CD4-positive, alpha-beta T cell treated with Interleukin-15 for 1 hour (primary cell): ENCODE data around the gene HELLS.
"Not testable (repeated sequence)": the region's sequence is repeated elsewhere in the genome, so short reads cannot be mapped to it uniquely, and the experiment has no call there.

Experiments used
- DNase-seq: peaks from one replicate; pipeline ENCODE4 v3.0.0-alpha.2; 2020

Gene HELLS

GRCh38 chr10:94545391-94546048 is at the start of gene HELLS:
Gene HELLS (plus strand): TSS chr10:94545788. CDS start chr10:94545922, 134 bp downstream.
- peak; percentile 70 for DNase-seq

- no peak for DNase-seq
Measured at GRCh38 chr10:94496010-94496409, 49.6 kb upstream of the HELLS start.

- no peak for DNase-seq
Measured at GRCh38 chr10:94496646-94497045, 48.9 kb upstream of the HELLS start.

- no peak for DNase-seq
Measured at GRCh38 chr10:94500063-94500462, 45.5 kb upstream of the HELLS start.

- no peak for DNase-seq
Measured at GRCh38 chr10:94521276-94522250, 24.0 kb upstream of the HELLS start.

- DNase-seq: no peak
Measured at GRCh38 chr10:94524146-94524545, 21.4 kb upstream of the HELLS start.

GRCh38 chr10:94524711-94525110 is 20.9 kb upstream of the HELLS start:
- DNase-seq: no peak

- DNase-seq: not testable (repeated sequence)
Measured at GRCh38 chr10:94531550-94531949, 14.0 kb upstream of the HELLS start.

GRCh38 chr10:94533027-94533426 is 12.6 kb upstream of the HELLS start:
- no peak for DNase-seq

- DNase-seq: not testable (repeated sequence)
Measured at GRCh38 chr10:94542282-94542681, 3.3 kb upstream of the HELLS start.

- no peak for DNase-seq
Measured at GRCh38 chr10:94546049-94546900, 687 bp downstream of the HELLS start.

GRCh38 chr10:94546901-94547185 is 1.3 kb downstream of the HELLS start:
- DNase-seq: no peak

- no peak for DNase-seq
Measured at GRCh38 chr10:94549221-94549620, 3.6 kb downstream of the HELLS start.

- not testable (repeated sequence) for DNase-seq
Measured at GRCh38 chr10:94567714-94568307, 22.2 kb downstream of the HELLS start.

GRCh38 chr10:94571081-94571480 is 25.5 kb downstream of the HELLS start:
- no peak for DNase-seq

GRCh38 chr10:94571528-94571927 is 25.9 kb downstream of the HELLS start:
- DNase-seq: no peak

- no peak for DNase-seq
Measured at GRCh38 chr10:94578790-94579189, 33.2 kb downstream of the HELLS start.

GRCh38 chr10:94583124-94583523 is 37.5 kb downstream of the HELLS start:
- no peak for DNase-seq

- DNase-seq: no peak
Measured at GRCh38 chr10:94591461-94592205, 46.0 kb downstream of the HELLS start.

- DNase-seq: no peak
Measured at GRCh38 chr10:94602729-94603515, 57.3 kb downstream of the HELLS start.

GRCh38 chr10:94607111-94607510 is 61.5 kb downstream of the HELLS start:
- no peak for DNase-seq
